Lung (tissue), 12 donors: Measurements from ENCODE around the gene DPM1. TPM values are rescaled to one million over a fixed set of nuclear protein-coding genes. Genes with fewer than 3 reads are reported as not detected.

Experiments used
- ATAC-seq: fragments of 200-7000 bp; cut with Tn5 transposase; one replicate; pipeline ENCODE4 v1.9.1; 2020; ENCODE audit warnings: moderate number of reproducible peaks; ENCODE audit not compliant: insufficient read depth, low FRiP score
- DNase-seq, 3 donors: peaks; one replicate each; pipeline ENCODE4 v3.0.0-alpha.2; 2013 to 2017
- H3K27ac ChIP-seq, 2 donors: one replicate each; pipeline ENCODE4 v1.5.1; 2013; ENCODE audit warnings: mild to moderate bottlenecking in 2 of 2, moderate library complexity in 2 of 2, control low read depth in 1 of 2, inconsistent platforms in 1 of 2, low read depth in 1 of 2, low read length in 1 of 2
- H3K27me3 ChIP-seq, 3 donors: one replicate each; pipeline ENCODE4 v1.5.1; 2013; ENCODE audit warnings: low read length in 2 of 3; ENCODE audit not compliant: control insufficient read depth in 3 of 3, insufficient read depth in 3 of 3
- H3K36me3 ChIP-seq, 4 donors: one replicate each; pipeline ENCODE4 v1.5.1; 2013; ENCODE audit warnings: low read length in 4 of 4, mild to moderate bottlenecking in 1 of 4, moderate library complexity in 1 of 4; ENCODE audit not compliant: control insufficient read depth in 4 of 4, insufficient read depth in 4 of 4
- H3K4me1 ChIP-seq, 5 donors: one replicate each; pipeline ENCODE4 v1.5.1; 2013; ENCODE audit warnings: low read length in 5 of 5, mild to moderate bottlenecking in 2 of 5, moderate library complexity in 1 of 5; ENCODE audit not compliant: control insufficient read depth in 5 of 5, insufficient read depth in 5 of 5
- H3K4me3 ChIP-seq: one replicate; pipeline ENCODE4 v1.5.1; 2013; ENCODE audit warnings: mild to moderate bottlenecking, control low read depth, moderate library complexity
- H3K9ac ChIP-seq, 2 donors: one replicate each; pipeline ENCODE4 v1.5.1; 2013; ENCODE audit warnings: low read length in 2 of 2, control low read depth in 1 of 2; ENCODE audit not compliant: insufficient read depth in 1 of 2
- H3K9me3 ChIP-seq, 4 donors: one replicate each; pipeline ENCODE4 v1.5.1; 2013; ENCODE audit warnings: low read length in 3 of 4, mild to moderate bottlenecking in 1 of 4, moderate library complexity in 1 of 4; ENCODE audit not compliant: control insufficient read depth in 4 of 4, insufficient read depth in 3 of 4
- WGBS, 2 donors: extraction: QIAGEN DNeasy Blood & Tissue Kit; methylation state at CpG; one replicate each; pipeline ENCODE4 v1.1.7; 2013; 5-methylcytosine and 5-hydroxymethylcytosine counted together
- polyA plus RNA-seq, 2 donors: library from polyadenylated mRNA; stranded (reverse); fragments of 200-250 nt; gene quantifications; one replicate each; pipeline ENCODE4 v1.2.1, GENCODE V29; 2013
- total RNA-seq, 2 donors: library from RNA; depleted of rRNA in 1 of 2; stranded (reverse); fragments of >200 nt in 1 of 2; gene quantifications; one replicate each; pipeline ENCODE4 v1.2.1, GENCODE V29; 2014 to 2021
- TF ChIP-seq, protein P1 (sequence below): IDR thresholded peaks from 2 replicates; pipeline ENCODE4 v1.5.1; 2012; ENCODE audit warnings: mild to moderate bottlenecking; ENCODE audit errors: control extremely low read depth, extremely low read depth
- donor health status: control.
- donor health status: control.
- donor health status: Bipolar disorder and iron deficiency.
- donor health status: healthy.
- donor health status: DM: yes; HTN: yes; CAD: no.

DPM1 gene
- total and polyA plus RNA-seq, 4 donors: 27.9 to 57.3 (median 33.3) TPM

DNA sequence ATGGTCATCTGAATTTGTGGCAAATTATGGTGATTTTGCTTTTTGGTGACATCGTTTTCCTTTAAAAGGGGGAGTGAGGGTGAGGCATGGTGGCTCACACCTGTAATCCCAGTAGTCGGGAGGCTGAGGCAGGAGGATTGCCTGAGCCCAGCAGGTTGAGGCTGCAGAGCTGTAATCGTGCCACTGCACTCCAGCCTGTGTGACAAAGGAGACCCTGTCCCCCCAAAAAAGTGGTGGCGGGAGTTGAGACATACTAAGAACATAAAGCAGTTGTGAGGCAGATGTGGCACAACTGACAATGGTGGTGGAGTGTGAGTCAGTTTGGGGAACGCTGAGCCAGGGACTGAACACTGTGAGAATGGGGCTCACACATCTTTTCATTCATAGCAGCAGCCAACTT is 72.6 kb downstream of the DPM1 start:
- Histone ChIP-seq H3K9me3 (peaks cover 0 to 6% (median 0%) of the 10 kb centered on the region in 4 donors), H3K27ac (no peak overlapping the region), H3K4me3 (no peak overlapping the region), H3K9ac (no peak overlapping the region), H3K4me1 (peaks cover 0 to 5% (median 0%) of the 10 kb centered on the region in 5 donors), H3K36me3 (peaks cover 0 to 10% (median 5%) of the 10 kb centered on the region in 4 donors), H3K27me3 (no peaks in the 10 kb centered on the region)
- ATAC-seq (no peak), DNase-seq (no peak)
- TF ChIP-seq, protein P1, sequence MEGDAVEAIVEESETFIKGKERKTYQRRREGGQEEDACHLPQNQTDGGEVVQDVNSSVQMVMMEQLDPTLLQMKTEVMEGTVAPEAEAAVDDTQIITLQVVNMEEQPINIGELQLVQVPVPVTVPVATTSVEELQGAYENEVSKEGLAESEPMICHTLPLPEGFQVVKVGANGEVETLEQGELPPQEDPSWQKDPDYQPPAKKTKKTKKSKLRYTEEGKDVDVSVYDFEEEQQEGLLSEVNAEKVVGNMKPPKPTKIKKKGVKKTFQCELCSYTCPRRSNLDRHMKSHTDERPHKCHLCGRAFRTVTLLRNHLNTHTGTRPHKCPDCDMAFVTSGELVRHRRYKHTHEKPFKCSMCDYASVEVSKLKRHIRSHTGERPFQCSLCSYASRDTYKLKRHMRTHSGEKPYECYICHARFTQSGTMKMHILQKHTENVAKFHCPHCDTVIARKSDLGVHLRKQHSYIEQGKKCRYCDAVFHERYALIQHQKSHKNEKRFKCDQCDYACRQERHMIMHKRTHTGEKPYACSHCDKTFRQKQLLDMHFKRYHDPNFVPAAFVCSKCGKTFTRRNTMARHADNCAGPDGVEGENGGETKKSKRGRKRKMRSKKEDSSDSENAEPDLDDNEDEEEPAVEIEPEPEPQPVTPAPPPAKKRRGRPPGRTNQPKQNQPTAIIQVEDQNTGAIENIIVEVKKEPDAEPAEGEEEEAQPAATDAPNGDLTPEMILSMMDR: no peak
- WGBS, 2 donors: 89 to 98% methylated on average over 5 of the region's 5 CpGs

DNA sequence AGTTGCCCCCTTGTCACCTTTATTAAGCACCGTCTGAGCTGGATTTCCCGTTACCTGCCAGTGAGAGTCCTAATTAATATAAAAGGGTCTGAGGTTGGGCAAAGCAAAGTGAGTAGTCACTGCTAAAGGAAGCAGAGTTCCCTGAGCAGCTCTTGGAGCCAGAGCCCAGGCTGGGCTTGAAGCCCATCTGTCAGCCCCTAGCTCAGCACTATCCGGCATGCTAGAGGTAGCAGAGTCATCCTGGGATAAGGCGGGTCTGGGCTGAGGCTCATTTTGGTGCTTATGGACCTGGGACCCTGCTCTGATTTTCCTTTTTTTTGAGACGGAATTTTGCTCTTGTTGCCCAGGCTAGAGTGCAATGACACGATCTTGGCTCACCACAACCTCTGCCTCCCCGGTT is 73.3 kb downstream of the DPM1 start:
- H3K36me3 ChIP-seq: peaks cover 0 to 10% (median 2%) of the 10 kb centered on the region in 4 donors
- TF ChIP-seq, protein P1: no peak
- WGBS, 2 donors: 85 to 93% methylated on average over 7 of the region's 7 CpGs
- peaks cover 0 to 6% (median 0%) of the 10 kb centered on the region in 4 donors for H3K9me3 ChIP-seq
- ATAC-seq (no peak), DNase-seq (no peak)
- H3K27ac ChIP-seq: no peak overlapping the region
- no peaks in the 10 kb centered on the region for H3K27me3 ChIP-seq
- no peak overlapping the region for H3K4me3 ChIP-seq
- H3K9ac ChIP-seq: no peak overlapping the region
- peaks cover 0 to 5% (median 0%) of the 10 kb centered on the region in 5 donors for H3K4me1 ChIP-seq

Other genes with a start within 250 kb of the DPM1 start
- 10 to 100 TPM; 38.1 to 41.8 TPM for gene PARD6B, start 227.0 kb downstream of the DPM1 start, total RNA-seq
- 10 to 100 TPM in 1 of 2 donors, 1 to 10 TPM in 1; 2.0 to 13.4 TPM for gene PARD6B, start 227.0 kb downstream of the DPM1 start, polyA plus RNA-seq
- 1 to 10 TPM; 4.7 to 5.7 TPM for gene BCAS4, start 163.5 kb downstream of the DPM1 start, total RNA-seq
- 1 to 10 TPM; 4.3 to 5.3 TPM for gene BCAS4, start 163.5 kb downstream of the DPM1 start, polyA plus RNA-seq
- gene ADNP, start 27.1 kb downstream of the DPM1 start, total RNA-seq: 10 to 100 TPM; 49.0 to 81.5 TPM
- gene ADNP, start 27.1 kb downstream of the DPM1 start, polyA plus RNA-seq: 10 to 100 TPM; 18.0 to 33.9 TPM
- 1 to 10 TPM; 3.3 to 5.9 TPM for gene MOCS3, start 286 bp upstream of the DPM1 start, total RNA-seq
- 1 to 10 TPM; 1.8 to 3.4 TPM for gene MOCS3, start 286 bp upstream of the DPM1 start, polyA plus RNA-seq
- gene KCNG1, start 64.6 kb upstream of the DPM1 start, total RNA-seq: under 1 TPM; 0.31 to 0.54 TPM
- under 1 TPM; 0.14 to 0.58 TPM for gene KCNG1, start 64.6 kb upstream of the DPM1 start, polyA plus RNA-seq